Lower lobe of right lung (tissue), 2 donors: Measurements from ENCODE around the gene PSMC4. TPM values are rescaled to one million over a fixed set of nuclear protein-coding genes. Genes with fewer than 3 reads are reported as not detected.

Experiments used
- ATAC-seq, 2 donors: fragments of 200-7000 bp; cut with Tn5 transposase; one replicate each; pipeline ENCODE4 v1.9.1; 2020 to 2022; ENCODE audit warnings: mild to moderate bottlenecking in 2 of 2, moderate library complexity in 2 of 2
- DNase-seq: peaks from one replicate; pipeline ENCODE4 v3.0.0-alpha.2; 2020
- H3K27ac ChIP-seq: fragments of 200-600 bp; one replicate; pipeline ENCODE4 v1.8.0; 2022
- H3K27me3 ChIP-seq: fragments of 200-600 bp; one replicate; pipeline ENCODE4 v1.8.0; 2022; ENCODE audit warnings: low read depth
- H3K36me3 ChIP-seq: fragments of 200-600 bp; one replicate; pipeline ENCODE4 v1.8.0; 2022; ENCODE audit warnings: mild to moderate bottlenecking
- H3K4me1 ChIP-seq: fragments of 200-600 bp; one replicate; pipeline ENCODE4 v1.8.0; 2022
- H3K4me3 ChIP-seq: fragments of 200-600 bp; one replicate; pipeline ENCODE4 v1.8.0; 2022; ENCODE audit warnings: mild to moderate bottlenecking
- H3K9me3 ChIP-seq: fragments of 200-600 bp; one replicate; pipeline ENCODE4 v1.8.0; 2022
- CTCF ChIP-seq: fragments of 200-600 bp; IDR thresholded peaks from one replicate; pipeline ENCODE4 v1.8.0; 2022; ENCODE audit warnings: antibody characterized with exemption, mild to moderate bottlenecking
- intact Hi-C: fragments of 100-400 bp; cut with DNase I; formaldehyde crosslinking; loops from one replicate; pipeline ENCODE4 v1.11.0; 2022
- total RNA-seq: library from RNA; stranded (reverse); fragmentation: NEBNext Ultra II Directional; extraction: Animal tissue kit (Norgen Biotek cat#: 25700); gene quantifications from one replicate; pipeline ENCODE4 v1.2.1, GENCODE V29; 2021
- donor health status: DM: no; HTN: yes; CAD: no; lungs with severe emphysema.

PSMC4 gene
- total RNA-seq, 1 donor from 2014 or later, result 57.3 TPM

- Histone ChIP-seq H3K4me1 (peaks cover 21% of the 10 kb centered on the region), H3K27me3 (no peaks in the 10 kb centered on the region), H3K9me3 (no peaks in the 10 kb centered on the region), H3K4me3 (peak overlapping the region; percentile 83), H3K36me3 (peaks cover 29% of the 10 kb centered on the region), H3K27ac (peak overlapping the region; percentile 89)
- ATAC-seq (no peak), DNase-seq (no peak)
- TF ChIP-seq CTCF, result no peak
- intact Hi-C loops, result no loop called here
These were observed 1.1 kb upstream of the PSMC4 start for GRCh38 chr19:39969681-39970424.

GRCh38 chr19:39970425-39970674, 615 bp upstream of the PSMC4 start:
- Histone ChIP-seq H3K27me3 (no peaks in the 10 kb centered on the region), H3K9me3 (no peaks in the 10 kb centered on the region), H3K36me3 (peaks cover 34% of the 10 kb centered on the region), H3K4me3 (peak overlapping the region; percentile 83), H3K4me1 (peaks cover 21% of the 10 kb centered on the region), H3K27ac (peak overlapping the region; percentile 89)
- no peak for TF ChIP-seq CTCF
- intact Hi-C loops, result no loop called here
- no peak for DNase-seq
- ATAC-seq, result no peak

GRCh38 chr19:39971380-39972035, 543 bp downstream of the PSMC4 start:
- DNase-seq (no peak), ATAC-seq (peak; percentile 0 to 1)
- H3K9me3 ChIP-seq, result no peaks in the 10 kb centered on the region
- H3K4me3 ChIP-seq, result peak overlapping the region; percentile 83
- peaks cover 44% of the 10 kb centered on the region for H3K36me3 ChIP-seq
- H3K27me3 ChIP-seq, result no peaks in the 10 kb centered on the region
- peaks cover 21% of the 10 kb centered on the region for H3K4me1 ChIP-seq
- no peak for TF ChIP-seq CTCF
- intact Hi-C loops, result no loop called here
- H3K27ac ChIP-seq, result peak overlapping the region; percentile 89

- H3K36me3 ChIP-seq, result peaks cover 75% of the 10 kb centered on the region
- intact Hi-C loops, result no loop called here
- no peaks in the 10 kb centered on the region for H3K9me3 ChIP-seq
- no peak overlapping the region for H3K4me3 ChIP-seq
- TF ChIP-seq CTCF, result no peak
- no peak for DNase-seq
- no peak overlapping the region for H3K27ac ChIP-seq
- peaks cover 21% of the 10 kb centered on the region for H3K4me1 ChIP-seq
- no peak for ATAC-seq
- H3K27me3 ChIP-seq, result no peaks in the 10 kb centered on the region
These were observed 3.6 kb downstream of the PSMC4 start for GRCh38 chr19:39974377-39975155.

GRCh38 chr19:39982883-39983282, 11.9 kb downstream of the PSMC4 start:
- no peak overlapping the region for H3K4me3 ChIP-seq
- TF ChIP-seq CTCF, result no peak
- no peak for DNase-seq
- no peaks in the 10 kb centered on the region for H3K4me1 ChIP-seq
- H3K27ac ChIP-seq, result no peak overlapping the region
- peaks cover 50% of the 10 kb centered on the region for H3K36me3 ChIP-seq
- intact Hi-C loops, result no loop called here
- peaks cover 33% of the 10 kb centered on the region for H3K9me3 ChIP-seq
- no peaks in the 10 kb centered on the region for H3K27me3 ChIP-seq
- ATAC-seq, result no peak
